GM12891 (cell line): ENCODE measurements around the gene TGFBI.

Source experiments
- PAX5 ChIP-seq: IDR thresholded peaks from 2 replicates; pipeline ENCODE4 v1.6.1; 2011; ENCODE audit warnings: low read length, moderate library complexity, mild to moderate bottlenecking; ENCODE audit not compliant: insufficient read depth, severe bottlenecking
- POLR2A ChIP-seq: IDR thresholded peaks from 2 replicates; pipeline ENCODE4 v1.6.1; 2011; ENCODE audit warnings: low read depth, low read length, control low read depth
- POLR2AphosphoS5 ChIP-seq: IDR thresholded peaks from 2 replicates; pipeline ENCODE4 v1.6.1; 2011; ENCODE audit warnings: low read depth, low read length, control low read depth
- POU2F2 ChIP-seq: IDR thresholded peaks from 2 replicates; pipeline ENCODE4 v1.6.1; 2011; ENCODE audit warnings: low read depth, mild to moderate bottlenecking, control low read depth, low read length, moderate library complexity
- SPI1 ChIP-seq: IDR thresholded peaks from 2 replicates; pipeline ENCODE4 v1.6.1; 2011; ENCODE audit warnings: low read depth, low read length, control low read depth
- TAF1 ChIP-seq: IDR thresholded peaks from 2 replicates; pipeline ENCODE4 v1.6.1; 2011; ENCODE audit warnings: low read depth, low read length, control low read depth

DNA sequence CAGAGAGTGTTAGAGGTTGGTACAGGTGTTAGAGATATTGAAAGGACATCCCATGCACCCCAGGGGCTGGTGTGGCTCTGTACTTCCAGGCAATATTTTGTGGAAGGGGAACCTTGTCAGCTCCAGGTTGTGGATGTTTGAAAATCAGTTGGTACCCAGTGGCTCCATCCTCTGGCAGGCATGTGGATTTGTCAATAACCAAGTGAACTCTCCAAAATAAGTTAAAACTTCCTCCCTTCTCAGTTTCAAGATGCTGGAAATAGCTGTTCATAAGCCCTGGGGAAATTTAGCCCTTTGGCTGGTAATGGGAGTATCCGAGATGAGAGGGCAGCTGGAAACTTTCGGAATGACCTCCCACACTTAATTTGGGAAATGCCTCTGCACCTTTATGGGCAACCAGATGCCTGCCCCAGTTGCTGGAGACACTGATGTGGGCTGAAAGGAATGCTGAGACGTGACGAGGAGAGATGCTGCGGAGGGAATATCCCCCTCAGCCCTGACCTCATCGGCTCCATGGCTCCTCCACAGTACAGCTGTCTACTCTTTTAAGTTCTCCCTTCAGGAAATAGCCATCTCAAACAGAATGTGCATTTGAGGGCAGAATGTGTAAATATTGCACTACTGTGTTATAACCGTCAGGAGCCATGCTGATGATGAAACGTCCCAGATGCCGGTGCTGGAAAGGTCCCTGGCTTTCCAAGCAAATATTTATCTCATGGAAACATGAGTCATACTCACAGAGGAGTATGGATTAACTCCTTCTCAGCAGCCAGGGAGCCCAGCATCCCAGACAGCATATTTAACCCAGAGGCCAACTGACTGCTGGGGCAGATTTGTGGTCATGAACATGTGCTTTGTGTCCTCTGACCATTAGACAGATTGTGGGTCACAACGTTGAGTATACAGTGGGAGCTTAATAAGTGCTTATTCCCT is 29.5 kb downstream of the TGFBI start:
- no peak for TF ChIP-seq POLR2AphosphoS5
- TF ChIP-seq TAF1, result no peak
- TF ChIP-seq POLR2A, result no peak
- no peak for TF ChIP-seq SPI1
- no peak for TF ChIP-seq POU2F2
- TF ChIP-seq PAX5, result no peak
